Iris pigment epithelial cell (primary cell): ENCODE results near the gene FLNB.
A peak's percentile ranks its signal among the peaks of the same experiment; 100 is the strongest.

Experiments
- DNase-seq: peaks from one replicate; pipeline ENCODE4 v3.0.0-alpha.2; 2011; ENCODE audit warnings: low read depth

Gene FLNB

DNA sequence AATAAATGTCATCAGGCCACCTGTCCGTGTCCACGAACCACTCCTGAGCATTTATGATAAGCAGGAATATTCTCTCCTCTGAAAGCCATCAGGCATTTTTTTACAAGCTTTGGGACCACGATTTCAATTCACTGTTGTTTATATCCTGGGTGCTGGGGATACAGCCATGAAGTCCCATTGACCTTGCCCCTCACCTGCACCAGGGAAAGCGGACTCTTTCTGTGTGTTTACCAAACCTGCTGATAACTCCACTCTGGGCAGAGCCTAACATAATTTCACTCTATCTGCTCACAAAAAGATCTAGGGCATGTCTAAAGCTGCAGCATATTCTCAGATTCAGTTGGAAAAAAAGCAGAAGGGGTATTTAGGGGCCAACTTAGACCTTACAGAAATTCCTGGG, 197.8 kb downstream of the FLNB start:
- no peak for DNase-seq

DNA sequence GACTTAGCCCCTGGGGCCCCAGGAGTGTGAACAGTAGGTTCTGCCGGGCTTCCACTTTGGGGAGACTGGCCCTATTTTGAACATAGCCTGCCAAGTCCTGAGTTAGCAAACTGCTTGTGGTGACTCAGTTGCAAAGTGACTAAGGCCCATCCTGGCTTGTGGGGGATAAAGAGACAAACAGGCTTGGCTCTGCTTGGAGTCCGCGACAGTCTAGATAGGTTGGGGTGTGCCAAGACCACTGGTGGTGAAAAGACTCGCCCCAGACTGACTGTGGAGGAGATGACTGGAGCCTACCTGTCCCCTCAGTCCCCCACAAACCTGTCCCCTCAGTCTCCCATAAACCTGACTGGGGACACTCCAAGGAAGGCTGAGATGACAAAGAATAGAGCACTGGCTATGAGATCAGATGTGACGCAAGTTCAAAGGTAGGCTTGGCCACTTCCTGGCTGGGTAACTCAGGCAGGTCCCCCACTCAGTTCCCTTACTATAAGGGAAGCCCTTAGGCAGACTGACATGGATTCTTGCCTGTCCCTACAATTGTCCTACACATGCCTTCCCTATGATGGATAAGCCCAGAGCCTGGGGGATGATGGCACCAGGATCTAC, 198.3 kb downstream of the FLNB start:
- peak; percentile 69 for DNase-seq

DNA sequence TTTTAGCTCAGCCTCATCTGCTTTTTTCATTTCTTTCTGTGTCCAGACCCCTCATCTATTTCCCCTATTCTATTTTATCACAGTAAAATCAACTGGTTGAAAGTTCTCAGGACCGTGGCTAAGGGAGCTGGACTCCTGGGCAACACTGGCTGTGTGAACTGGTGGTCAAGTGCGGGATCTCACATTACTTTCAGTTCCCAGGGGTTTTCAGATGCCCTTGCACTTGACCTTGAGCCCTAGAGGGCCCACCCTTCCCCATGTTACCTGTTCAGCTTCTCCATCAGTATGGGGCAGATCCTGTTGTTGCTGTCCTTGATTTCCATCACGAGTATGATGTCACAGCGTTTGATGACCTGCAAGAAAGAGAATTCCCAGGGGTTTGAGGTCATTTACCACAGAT, 199.7 kb downstream of the FLNB start:
- no peak for DNase-seq

DNA sequence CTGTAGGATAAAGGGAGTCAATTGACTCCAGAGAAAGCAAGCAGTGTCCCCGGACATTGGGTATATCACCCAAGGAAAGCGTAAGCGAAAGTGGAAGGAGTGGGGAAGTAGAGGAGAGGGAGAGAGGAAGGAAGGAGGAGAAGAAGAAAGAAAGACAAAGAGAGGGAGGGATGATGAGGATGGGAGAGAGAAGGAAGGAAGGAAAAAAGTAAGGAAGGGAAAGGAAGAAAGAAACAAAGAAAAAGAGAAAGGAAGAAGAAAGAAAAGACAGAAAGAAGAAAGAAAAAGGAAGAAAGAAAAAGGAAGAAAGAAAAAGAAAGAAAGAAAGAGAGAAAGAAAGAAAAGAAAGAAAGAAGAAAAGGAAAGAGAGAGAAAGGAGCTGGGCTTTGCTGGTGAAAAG, 201.7 kb downstream of the FLNB start:
- DNase-seq = no peak

DNA sequence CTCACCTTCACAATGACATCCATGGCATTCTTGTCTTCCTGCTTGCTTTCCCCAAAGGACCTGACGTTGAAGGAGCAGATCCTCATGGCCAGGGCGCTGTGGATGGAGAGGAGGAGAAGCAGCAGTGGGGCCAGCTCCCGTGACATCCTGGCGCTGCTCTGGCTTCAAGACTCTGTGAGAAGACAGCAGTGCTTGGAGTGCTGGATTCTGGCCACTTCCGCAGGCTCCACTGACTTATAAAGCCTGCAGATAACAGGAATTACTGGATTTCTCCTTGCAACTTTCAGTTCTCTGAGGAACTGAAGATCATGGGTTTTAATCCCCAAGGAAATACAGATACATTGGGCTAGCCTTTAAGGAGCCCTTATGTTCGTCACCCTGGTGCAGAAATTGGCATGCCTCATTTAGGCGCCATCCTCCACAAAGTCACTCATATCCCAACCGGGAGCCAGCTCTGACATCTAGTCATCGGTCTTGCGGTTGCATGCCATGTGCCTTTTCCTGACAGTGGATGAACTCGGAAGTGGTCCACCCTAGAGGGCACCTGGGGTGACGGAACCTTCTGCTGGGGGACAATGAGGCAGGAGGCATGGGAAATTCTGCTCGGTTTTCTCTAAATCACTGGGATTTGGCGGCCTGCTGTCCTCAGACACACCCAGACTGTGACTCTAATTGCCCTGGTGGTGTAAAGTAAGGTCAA, 202.7 kb downstream of the FLNB start, which contains the start of gene DNASE1L3:
Gene DNASE1L3, minus strand, starts transcription at position 212 of the 700 bp plus-strand sequence. Its CDS starts 66 bp downstream, at position 146.
- no peak for DNase-seq

DNA sequence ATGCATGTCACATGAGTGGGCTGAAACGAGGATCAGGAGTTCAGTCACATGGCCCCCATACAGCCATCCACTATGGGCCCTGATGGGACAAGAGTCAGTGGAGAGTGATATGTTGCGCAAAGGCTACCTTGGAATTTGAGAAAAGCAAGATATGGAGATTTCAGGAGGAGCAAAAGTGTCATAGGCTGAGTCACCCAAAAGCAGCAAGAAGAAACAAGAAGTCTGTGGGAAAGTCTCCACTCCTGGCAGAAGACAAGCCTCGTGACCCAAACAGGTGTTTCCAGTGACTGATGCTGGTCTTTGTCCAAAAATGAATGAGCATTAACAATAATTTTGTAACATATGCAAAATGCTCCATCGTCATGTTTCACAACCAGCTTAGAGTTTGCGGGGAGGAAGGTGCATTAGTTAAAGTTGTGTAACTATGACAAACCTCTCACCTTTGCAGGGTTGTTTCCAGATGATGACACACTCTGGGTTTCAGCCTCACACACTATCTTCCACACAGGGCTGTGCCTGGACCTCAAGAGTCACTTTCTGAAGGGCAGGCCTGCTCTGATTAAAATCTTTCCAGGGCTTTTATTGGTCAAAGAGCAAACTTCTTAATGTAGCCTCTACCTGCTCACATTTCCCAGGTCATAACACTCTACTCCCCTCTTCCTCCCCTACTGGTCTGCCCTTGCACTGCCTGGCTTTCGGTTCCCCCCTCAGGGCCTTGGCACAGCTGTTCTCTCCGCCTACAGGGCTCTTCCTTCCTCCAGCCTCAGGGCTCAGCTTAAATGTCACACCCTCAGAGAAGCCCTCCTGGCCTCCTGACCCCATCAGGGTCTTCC, 206.5 kb downstream of the FLNB start:
- peak; percentile 35 for DNase-seq

DNA sequence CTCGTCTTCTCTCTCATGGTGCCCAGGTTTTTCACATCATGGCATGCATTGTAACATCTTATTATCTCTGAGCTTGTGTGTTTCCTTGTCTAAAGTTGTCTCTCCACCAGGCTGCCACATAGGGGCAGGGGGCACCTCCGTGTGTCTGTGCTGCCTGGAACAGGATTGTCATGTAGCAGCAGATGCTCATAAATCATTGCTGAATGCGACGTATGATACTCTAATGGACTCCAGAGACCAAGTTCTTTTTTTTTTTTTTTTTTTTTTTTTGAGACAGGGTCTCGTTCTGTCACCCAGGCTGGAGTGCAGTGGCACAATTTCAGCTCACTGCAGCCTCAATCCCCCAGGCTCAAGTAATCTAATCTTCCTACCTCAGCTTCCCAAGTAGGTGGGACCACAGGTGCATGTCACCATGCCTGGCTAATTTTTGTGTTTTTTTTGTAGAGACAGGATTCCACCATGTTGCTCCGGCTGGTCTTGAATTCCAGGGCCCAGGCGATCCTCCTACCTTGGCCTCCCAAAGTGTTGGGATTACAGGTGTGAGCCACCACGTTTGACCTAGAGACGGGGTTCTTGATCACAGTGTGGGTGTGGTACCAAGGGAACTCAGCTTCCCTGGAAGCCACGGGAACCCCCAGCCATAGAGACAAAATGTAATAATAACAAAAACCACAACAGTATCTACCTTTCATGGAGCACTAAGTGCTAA, 207.2 kb downstream of the FLNB start:
- DNase-seq = no peak

DNA sequence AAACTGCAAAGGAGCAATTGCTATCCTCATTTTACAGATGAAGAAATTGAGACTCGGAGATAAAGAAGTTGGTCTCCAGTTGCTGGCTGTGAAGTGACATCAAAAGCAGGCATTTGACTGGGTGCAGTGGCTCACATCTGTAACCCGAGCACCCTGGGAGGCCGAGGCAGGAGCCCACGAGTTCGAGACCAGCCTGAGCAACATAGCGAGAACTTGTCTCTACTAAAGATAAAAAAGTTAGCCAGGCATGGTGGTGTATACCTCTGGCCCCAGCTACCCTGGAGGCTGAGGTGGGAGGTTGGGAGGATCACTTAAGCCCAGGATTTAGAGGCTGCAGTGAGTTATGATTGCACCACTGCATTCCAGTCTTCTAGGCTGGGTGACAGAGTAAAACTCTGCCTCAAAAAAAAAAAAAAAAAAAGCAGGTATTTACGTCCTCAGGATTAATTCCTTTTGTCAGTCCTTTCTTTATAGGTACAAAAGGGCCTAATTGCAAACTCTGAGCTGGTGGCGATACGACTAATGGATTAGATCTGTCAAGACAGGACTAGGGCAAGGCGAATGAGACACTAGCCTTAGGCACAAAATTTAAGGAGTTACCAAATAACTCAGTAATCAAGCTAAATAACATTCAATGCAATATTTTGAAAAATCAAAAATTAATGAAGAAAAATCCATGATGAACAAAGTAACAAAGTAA, 208.4 kb downstream of the FLNB start:
- DNase-seq = no peak

DNA sequence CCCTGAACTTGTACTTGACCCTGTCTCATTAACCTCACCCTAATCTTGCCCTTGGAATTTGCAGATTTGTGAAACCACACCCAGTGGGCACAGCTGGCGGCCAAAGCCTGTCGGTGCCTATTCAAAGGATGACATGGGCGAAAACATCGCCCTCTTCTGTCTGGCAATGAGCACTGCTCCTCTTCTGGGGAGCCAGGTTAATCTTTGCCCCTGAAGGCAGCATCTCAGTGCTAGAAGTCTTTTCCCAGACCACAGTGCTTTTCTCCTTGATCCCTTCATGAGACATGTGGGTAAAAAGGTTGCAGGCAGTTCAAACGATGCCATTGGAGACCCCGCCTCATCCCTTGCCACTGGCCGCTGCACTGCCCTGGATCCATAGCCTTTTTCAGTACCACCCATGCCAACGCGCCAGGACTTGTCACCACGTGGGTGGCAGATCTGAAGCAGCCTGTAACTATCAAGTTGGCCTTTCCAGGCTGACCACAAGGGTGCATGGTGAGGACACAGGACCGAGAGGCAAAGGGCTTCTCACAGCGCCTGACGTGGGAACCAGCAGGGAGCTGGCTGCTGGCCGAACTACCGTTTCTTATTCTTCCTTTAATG, 209.1 kb downstream of the FLNB start:
- DNase-seq = peak; percentile 55

DNA sequence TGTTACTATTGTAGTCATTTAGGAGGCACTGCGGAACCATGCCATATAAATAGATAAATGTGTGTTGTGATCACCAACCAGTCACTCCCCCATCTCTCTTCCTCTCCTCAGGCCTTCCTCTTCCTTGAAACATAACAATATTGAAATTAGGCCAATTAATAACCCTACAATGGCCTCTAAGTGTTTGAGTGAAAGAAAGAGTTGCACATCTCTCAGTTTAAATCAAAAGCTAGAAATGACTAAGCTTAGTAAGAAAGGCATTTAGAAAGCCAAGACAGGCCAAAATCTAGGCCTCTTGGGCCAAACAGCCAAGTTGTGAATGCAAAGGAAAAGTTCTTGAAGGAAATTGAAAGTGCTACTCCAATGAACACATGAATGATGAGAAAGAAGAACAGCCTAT, 210.7 kb downstream of the FLNB start:
- DNase-seq = no peak
